Eye (tissue), 1 donor: ENCODE measurements around the gene NADK.

ENCODE experiments used
- DNase-seq: peaks from one replicate; pipeline ENCODE4 v3.0.0-alpha.2; 2015

Gene NADK

GRCh38 chr1:1786836-1787605, 8.8 kb upstream of the NADK start:
- DNase-seq = no peak

GRCh38 chr1:1785666-1786065, 7.4 kb upstream of the NADK start:
- DNase-seq = no peak

GRCh38 chr1:1784933-1785332, 6.7 kb upstream of the NADK start:
- DNase-seq = no peak

GRCh38 chr1:1783320-1783719, 5.0 kb upstream of the NADK start:
- no peak for DNase-seq

- peak; percentile 36 for DNase-seq
Observed at GRCh38 chr1:1782399-1783221, 4.3 kb upstream of the NADK start.

GRCh38 chr1:1781526-1781903, 3.2 kb upstream of the NADK start:
- peak; percentile 14 for DNase-seq

- DNase-seq = no peak
Observed at GRCh38 chr1:1780598-1781525, 2.6 kb upstream of the NADK start.

GRCh38 chr1:1779691-1780597, 1.7 kb upstream of the NADK start:
- DNase-seq = peak; percentile 18

- DNase-seq = no peak
Observed at GRCh38 chr1:1779320-1779675, 1.0 kb upstream of the NADK start.

GRCh38 chr1:1778663-1779319, 521 bp upstream of the NADK start:
- DNase-seq = peak; percentile 57

- peak; percentile 53 for DNase-seq
Observed at GRCh38 chr1:1777583-1777899, 729 bp downstream of the NADK start.

GRCh38 chr1:1776672-1777582, 1.3 kb downstream of the NADK start:
- no peak for DNase-seq

- DNase-seq = no peak
Observed at GRCh38 chr1:1775327-1776226, 2.7 kb downstream of the NADK start.

- DNase-seq = no peak
Observed at GRCh38 chr1:1773874-1774273, 4.4 kb downstream of the NADK start.

GRCh38 chr1:1771096-1771495, 7.2 kb downstream of the NADK start:
- no peak for DNase-seq

- DNase-seq = no peak
Observed at GRCh38 chr1:1770102-1770501, 8.2 kb downstream of the NADK start.

- DNase-seq = no peak
Observed at GRCh38 chr1:1768249-1768992, 9.8 kb downstream of the NADK start.

- no peak for DNase-seq
Observed at GRCh38 chr1:1764876-1765470, 13.3 kb downstream of the NADK start.
